Occipital lobe (tissue), 2 donors: ENCODE data around the gene ST3GAL2. TPM values are rescaled to one million over a fixed set of nuclear protein-coding genes. Genes with fewer than 3 reads are reported as not detected.

ENCODE experiments used
- DNase-seq: peaks from one replicate; lab custom pipeline; 2025; lab: John Stamatoyannopoulos, UW
- total RNA-seq: library from RNA; depleted of rRNA; stranded (reverse); fragments of >200 nt; gene quantifications from one replicate; pipeline ENCODE4 v1.2.3, GENCODE V29; 2014

ST3GAL2 gene, protein sequence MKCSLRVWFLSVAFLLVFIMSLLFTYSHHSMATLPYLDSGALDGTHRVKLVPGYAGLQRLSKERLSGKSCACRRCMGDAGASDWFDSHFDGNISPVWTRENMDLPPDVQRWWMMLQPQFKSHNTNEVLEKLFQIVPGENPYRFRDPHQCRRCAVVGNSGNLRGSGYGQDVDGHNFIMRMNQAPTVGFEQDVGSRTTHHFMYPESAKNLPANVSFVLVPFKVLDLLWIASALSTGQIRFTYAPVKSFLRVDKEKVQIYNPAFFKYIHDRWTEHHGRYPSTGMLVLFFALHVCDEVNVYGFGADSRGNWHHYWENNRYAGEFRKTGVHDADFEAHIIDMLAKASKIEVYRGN
- 35.2 TPM for total RNA-seq

GRCh38 chr16:70438969-70439862 is at the start of gene ST3GAL2:
ST3GAL2 (minus strand) TSS chr16:70439100; CDS start chr16:70398530, 40,570 bp downstream.
- DNase-seq: peak; percentile 96

DNA sequence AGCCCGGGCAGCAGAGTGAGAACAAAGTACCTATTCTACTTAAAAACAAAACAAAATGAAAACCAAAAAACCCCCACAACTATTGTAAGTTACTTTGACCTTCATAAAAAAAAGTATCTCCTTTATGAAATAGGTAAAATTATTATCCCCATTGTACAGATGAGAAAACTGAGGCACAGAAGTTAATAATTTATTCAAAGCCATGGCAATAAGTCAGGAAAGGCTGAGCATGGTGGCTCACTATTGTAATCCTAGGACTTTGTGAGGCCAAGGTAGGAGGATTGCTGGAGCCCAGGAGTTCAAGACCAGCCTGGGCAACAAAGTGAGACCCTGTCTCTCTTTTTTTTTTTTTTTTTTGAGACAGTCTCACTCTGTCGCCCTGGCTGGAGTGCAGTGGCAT is 46.0 kb upstream of the ST3GAL2 start:
- DNase-seq: no peak

- no peak for DNase-seq
These were observed 44.5 kb upstream of the ST3GAL2 start for GRCh38 chr16:70483426-70483825.

DNA sequence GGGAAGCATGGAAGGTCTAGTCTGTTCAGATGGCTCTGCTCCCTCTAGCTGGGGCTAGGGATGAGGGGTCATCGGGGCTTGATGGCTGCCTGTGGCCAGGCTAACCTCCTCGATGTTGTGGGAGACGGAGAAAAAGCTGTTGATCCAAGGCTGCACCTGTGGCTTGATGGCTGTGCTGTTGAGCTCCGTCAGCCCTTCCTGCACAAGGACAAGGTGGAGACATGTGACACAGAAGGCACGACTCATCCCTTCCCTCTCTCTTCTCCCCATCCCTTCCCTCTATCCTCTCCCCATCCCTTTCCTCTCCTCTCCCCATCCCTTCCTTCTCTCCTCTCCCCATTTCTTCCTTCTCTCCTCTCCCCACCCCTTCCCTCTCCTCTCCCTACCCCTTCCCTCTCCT is 43.7 kb upstream of the ST3GAL2 start:
- DNase-seq: no peak

DNA sequence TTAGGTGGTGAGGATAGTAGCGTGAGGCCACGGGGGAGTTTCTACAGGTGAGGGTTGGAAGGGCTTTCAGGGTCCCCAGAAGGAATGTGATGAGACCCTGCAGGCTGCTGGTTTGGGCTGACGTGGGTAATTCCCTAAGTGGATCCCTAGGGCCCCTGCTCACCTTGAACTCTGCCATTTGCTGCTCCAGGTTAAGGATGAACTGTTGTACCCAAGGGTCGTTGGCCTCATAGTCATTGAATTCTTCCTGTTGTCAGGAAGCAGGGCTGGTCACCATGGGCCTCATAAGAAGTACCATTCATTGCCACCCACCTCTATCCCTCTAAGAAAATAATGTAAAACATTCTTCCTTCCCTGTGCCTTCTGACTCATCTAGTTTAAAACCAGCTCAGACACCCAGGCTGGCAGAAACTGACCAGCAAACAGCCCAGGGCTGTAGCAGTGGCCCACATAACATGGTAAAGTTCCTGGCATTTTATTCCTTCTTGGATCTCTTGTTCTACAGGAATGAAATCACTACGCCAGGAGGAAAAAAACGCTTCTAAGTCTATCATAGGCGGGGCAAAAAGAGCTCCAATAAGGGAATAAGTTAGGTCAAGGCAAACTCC is 43.1 kb upstream of the ST3GAL2 start:
- DNase-seq: no peak

DNA sequence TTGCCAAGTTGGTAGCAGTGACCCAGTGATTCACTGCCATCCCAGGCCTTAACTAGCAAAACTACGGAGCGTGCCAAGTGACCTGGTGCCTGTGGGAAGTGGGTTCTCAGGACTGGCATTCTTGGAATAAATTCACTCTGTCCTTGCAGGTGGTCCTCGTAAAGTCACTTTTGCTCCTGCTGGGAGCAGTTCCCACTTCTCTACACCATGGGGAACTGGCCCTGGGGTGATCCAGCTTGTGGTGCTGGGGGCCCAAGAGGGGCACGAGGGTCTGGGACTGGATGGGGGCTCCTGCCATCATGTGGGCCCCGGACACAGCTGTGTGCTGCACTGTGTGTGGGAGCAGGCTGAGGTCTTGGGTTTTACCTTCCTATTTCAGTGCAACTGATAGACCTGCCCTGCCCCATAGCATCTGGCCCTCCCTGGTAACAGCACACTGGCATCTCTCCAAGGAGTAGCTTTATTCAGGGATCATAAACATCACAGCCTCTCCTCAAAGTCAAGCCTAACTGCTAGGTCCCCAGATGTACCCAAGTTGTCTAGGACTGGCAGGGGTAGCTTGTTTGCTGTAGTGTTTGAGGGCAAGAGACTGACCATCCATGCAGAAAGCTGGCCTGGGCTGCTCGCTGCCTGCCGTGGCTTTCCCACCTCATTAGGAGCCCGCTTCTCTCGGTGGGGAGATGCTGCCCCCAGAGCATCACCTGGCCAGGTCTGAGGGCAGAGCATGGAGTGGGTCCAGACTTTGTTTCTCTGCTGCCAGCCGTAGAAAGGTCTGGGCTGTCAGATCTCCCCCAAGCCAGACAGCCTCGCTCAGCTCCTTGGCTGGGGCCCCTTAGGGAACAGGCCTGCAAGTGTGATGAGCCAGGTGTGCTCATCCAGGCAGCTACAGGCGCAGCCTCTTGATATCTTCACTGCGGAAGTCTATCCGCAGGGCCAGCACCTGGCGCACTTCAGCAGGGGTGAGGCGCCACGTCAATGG is 41.5 kb upstream of the ST3GAL2 start:
- no peak for DNase-seq

DNA sequence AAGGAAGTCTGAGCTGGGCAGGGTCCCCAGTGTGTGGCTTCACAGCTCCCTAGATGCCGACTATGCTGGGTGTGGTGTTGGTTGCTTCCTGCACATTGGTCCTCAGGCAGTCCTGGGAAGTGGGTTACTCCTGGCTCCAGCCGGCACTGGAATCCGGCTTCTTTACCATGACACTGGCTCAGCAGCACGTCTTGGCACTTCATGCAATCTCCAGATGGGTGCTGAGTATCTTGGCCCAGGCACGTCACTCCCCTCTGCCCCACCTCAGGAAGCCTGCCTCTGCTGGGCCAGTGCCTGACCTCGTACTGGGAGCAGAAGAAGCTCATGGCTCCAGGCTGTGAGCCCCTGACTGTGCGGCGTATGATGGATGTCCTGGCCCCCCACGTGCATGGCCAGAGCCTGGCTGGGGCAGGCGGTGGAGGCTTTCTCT is 40.0 kb upstream of the ST3GAL2 start:
- DNase-seq: no peak

DNA sequence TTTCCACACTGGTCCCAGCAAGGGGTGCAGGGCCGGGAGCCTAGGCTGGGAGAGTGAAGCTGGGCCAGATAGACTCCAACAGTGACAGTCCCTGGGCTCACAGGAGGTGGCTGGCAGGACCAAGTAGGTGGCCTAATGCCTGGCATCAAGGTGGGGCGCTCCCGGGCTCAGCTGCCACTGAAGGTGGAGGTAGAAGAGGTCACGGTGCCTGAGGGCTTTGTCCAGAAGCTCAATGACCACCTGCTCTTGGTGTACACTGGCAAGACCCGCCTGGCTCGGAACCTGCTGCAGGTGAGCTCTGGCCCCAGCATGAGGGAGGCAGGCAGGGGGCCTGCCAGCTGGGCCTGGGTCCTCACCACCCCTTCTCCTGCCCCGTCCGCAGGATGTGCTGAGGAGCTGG is 39.3 kb upstream of the ST3GAL2 start:
- no peak for DNase-seq

- DNase-seq: no peak
These were observed 37.5 kb upstream of the ST3GAL2 start for GRCh38 chr16:70476272-70477020.

- no peak for DNase-seq
These were observed 36.4 kb upstream of the ST3GAL2 start for GRCh38 chr16:70475054-70475871.

- DNase-seq: no peak
These were observed 35.6 kb upstream of the ST3GAL2 start for GRCh38 chr16:70474320-70475053.

- no peak for DNase-seq
These were observed 34.8 kb upstream of the ST3GAL2 start for GRCh38 chr16:70473446-70474319.

DNA sequence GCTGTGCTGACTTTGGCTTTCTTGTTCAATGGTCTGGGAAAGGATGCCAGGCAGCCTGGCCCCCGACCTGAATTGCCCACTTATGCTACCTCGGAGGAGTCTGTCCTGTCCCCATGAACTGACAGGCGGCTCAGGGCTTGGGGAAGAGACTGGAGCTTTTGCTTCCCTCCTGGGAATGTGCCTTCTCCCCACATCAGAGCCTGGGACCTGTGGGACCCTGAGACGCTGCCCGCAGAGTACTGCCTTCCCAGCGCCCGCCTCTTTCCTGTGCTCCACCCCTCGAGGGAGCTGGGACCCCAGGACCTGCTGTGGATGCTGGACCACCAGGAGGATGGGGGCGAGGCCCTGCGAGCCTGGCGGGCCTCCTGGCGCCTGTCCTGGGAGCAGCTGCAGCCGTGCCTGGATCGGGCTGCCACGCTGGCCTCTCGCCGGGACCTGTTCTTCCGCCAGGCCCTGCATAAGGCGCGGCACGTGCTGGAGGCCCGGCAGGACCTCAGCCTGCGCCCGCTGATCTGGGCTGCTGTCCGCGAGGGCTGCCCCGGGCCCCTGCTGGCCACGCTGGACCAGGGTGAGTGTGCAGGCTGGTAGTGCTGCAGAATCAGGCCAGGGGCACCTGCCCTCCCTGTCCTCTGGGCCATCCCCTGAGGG is 34.0 kb upstream of the ST3GAL2 start:
- no peak for DNase-seq

DNA sequence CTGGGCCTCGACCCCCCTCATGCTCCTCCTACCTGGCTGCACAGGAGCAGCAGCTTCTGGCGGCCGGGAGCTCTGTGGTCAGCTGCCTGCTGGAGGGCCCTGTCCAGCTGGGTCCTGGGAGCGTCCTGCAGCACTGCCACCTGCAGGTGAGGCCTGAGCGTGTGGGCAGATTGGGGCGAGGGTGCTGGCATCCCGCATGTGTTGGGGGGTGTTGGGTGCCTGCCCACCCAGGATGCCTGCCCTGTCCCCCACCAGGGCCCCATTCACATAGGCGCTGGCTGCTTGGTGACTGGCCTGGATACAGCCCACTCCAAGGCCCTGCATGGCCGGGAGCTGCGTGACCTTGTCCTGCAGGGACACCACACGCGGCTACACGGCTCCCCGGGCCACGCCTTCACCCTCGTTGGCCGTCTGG is 32.0 kb upstream of the ST3GAL2 start:
- no peak for DNase-seq

GRCh38 chr16:70470141-70470926 is 31.4 kb upstream of the ST3GAL2 start:
- no peak for DNase-seq
